CD4-positive, alpha-beta T cell treated with Interleukin-17A for 4 hours (primary cell): Measurements from ENCODE around the gene TBC1D14.

Experiments
- DNase-seq: peaks from one replicate; pipeline ENCODE4 v3.0.0-alpha.2; 2020; ENCODE audit warnings: mixed read lengths

Gene TBC1D14

GRCh38 chr4:7026107-7026506 lies 116.5 kb downstream of the TBC1D14 start:
- DNase-seq, result no peak

DNA sequence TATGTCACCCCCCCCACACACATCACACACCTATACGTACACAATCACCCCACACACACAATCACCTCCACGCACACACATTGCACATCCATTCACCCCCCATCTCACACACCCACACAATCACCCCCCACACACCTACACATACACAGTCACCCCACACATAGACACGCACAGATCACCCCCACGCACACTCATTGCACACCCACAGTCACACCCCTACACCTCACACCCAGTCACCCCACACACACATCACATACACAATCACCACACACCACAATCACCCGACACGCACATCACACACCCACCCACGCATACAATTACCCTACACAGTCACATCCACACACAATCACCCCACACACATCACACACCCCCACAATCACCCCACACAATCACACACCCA lies 117.7 kb downstream of the TBC1D14 start:
- DNase-seq, result no peak

- no peak for DNase-seq
Observed at GRCh38 chr4:7027913-7028312, 118.3 kb downstream of the TBC1D14 start.

DNA sequence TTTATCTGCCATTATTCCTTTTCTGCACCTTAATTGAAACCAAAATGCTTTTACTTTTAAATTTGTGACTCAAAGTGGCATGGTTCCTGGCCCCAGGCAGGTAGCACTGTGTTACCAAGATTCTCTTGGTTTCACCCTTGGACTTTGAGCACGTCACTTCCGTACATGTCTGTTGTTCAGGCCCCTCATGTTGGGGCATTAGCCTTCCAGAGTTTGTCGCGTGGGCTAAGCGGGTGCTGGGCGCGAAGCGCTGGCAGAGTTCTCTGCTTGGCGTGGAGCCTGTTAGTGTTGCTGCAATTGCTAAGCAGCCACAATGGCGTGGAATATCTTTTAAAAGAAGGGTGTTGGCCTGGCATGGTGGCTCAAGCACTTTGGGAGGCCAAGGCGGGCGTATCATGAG lies 119.6 kb downstream of the TBC1D14 start:
- DNase-seq, result no peak

DNA sequence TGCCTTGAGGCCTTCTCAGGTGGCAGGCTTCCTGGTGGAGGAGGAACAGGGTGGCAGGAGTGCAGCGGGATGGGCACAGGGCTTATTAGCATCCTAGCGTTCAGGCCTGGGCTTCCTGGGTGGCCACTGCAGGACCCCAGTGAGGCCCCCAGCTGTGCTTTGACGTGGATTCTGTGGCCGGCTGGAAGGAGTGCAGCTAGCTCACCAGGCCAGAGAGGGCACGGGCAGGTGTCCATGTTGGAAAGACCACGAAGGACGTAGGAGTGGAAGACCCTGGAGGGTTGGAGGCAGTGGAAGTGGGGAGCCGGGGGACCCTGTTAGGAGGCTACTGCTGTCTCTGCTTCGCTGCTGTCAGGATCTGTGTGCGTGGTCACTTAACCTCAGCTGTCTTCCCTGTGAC lies 120.3 kb downstream of the TBC1D14 start:
- DNase-seq, result no peak

DNA sequence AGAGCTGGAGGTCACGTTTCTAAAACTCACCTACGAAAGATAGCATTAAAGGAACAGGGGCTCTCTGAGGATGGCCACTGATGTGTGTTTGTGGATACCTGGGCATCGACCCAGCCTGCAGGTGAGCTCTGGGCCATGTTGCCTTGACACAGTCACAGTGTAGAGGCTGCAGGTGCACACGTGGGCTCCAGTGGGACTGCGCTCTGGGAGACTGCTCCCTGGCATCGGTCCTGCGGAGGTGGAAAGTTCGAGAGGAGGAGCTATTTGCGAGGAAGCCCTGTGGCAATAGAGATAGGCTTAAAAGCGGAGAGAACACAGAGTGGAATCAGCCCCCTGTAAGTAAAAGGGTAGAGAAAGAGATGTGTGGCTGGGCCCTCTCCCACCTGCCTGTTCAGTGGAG lies 121.2 kb downstream of the TBC1D14 start:
- DNase-seq, result no peak

DNA sequence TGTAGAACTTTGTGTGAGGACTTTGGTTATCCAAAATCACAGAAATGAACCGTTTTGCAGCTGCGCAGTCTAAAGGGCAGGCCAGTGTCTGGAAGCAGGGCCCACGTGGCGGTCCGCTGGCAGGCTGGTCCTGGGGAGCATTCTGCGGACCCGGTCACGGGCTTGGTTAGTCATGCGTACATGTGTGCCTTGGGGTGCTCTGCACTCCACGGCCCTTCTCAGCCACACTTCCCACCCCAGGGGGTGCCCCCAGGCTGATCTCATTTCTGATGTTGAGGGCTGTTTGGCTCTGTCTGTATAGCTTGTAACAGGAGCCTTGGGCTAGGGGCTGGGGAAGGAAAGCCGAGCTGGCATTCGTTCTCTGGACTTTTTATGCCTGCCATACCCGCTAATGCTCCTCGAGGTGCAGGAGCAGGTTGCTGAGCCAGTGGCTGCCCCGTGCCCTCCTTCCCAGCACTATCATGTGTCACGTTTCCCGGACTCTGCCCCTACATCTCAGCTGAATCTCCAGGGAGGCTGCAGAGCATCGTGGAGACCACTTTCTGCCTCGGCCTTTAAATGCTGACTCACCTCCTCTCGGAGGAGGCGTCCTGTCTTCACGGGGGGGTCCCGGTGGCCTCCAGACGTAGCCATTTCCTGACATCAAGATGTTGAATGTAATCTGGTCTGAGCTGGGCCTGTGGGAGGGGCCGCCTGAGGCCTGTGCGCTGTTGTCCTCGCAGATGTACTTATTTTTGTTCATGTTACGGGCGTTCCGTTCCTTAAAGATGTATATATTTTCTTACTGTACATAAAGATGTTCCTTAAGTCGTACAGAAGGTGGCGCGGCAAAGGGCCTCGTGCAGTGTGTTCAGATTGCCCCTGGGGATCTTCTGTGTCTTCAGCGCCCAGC lies 122.2 kb downstream of the TBC1D14 start:
- DNase-seq, result no peak

- DNase-seq, result no peak
Observed at GRCh38 chr4:7032596-7032995, 123.0 kb downstream of the TBC1D14 start.

DNA sequence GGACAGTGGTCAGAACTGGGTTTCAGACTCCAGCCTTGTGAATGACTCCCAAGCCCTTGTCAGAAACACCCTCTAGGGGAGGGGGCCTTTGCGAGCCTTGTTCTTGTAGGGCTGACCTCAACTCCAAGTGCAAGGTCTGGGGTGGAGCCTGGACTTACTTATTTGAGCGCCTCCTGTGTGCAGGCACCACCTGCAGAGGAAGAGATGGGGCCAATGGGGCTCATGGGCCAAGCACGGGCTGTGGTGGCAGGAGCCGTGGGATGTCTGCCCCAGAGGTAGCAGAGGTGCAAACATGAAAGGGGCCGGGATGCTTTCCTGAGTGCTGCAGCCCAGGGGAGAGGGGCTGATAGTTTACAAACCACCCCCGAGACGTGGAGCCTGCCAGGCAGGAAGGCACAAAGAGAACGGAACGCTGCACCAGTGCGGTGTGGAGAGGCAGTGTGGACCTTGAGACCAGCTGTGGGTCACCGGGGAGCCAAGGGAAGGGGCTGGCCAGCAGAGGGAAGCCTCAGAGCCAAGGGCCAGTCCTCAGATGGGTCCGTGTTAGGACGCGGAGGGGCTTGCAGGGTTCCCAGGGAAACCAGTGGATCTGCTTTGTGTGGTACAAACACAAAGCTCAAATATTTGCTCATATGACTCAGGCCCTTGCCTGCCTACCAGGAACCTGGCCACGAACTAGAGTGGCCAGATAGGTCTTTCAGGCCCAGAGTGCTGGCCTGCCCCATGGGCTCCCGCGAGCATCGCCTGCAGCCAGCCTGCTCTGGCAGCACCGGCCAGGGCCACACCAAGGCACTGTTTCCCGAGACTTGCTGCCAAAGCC lies 124.8 kb downstream of the TBC1D14 start:
- DNase-seq, result no peak

DNA sequence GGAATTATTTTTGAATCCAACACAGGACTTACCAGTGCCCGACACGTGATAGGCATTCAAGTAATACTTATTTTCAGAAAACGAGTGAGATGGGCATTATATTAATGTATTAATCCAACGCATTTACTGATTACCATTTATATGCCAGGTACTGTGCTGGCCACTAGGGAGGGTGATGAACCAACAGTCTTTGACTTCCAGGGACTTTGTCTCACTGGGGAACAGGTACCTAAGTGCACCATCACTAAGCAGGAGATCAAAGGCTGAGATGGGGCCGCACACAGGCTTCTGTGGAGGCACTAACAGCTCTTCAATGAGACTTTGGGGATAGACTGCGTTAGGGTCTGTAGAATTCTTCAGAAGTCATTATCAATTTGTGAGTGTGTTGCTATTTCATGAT lies 127.8 kb downstream of the TBC1D14 start:
- peak; percentile 14 for DNase-seq

DNA sequence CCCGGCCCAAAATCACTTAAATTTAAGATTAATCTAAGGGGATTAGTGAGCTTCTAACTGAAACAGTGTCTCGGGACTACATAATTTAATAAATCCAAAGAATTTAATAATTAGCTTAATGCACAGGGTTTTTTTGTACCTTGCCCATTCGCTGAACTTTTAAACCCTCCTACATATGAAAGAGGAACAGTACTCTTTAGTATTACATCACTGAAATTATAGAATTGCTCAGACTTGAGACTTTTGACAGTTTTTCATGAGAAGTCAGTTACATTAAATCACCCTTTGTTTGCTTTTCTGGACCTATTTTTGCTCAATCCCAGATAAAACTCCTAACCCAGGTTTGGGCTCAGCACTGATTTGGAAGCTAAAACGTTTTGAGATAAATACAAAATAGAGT lies 131.1 kb downstream of the TBC1D14 start:
- DNase-seq, result no peak

- no peak for DNase-seq
Observed at GRCh38 chr4:7041246-7041645, 131.6 kb downstream of the TBC1D14 start.

DNA sequence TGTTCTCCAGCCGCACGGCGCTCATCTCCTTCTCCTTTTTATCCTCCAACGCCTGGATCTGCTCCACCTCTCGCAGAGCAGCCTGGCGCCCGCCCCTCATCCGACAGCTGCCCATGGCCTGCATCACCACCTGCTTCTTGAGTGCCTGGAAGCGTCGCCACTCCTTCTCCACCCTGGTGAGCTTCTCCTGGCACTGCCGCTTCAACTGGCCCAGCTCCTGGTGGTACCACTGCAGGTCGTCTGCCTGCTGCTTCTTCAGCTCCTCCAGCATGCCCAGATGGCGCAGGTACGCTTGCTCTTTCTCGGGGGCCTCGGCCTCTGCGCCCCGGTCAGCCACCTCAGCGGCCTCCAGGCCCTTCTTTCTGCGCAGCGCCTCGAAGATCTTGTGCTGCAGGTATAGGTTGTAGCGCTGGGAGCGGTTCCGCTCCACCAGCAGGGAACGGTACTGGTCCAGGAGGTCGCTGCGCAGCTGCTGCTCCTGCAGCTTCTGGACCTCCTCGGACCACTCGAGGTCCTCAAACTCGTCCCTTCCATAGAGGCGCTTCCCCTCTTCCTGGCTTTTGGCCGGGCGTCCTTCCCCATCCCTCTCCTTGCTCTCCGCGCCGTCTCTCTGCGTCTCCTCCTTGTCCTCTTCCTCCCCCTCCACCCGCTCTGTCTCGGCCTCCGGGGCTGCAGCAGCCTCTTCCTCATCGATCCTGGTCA lies 132.3 kb downstream of the TBC1D14 start:
- no peak for DNase-seq

- DNase-seq, result peak; percentile 96
Observed at GRCh38 chr4:7042503-7043283, 133.1 kb downstream of the TBC1D14 start.

GRCh38 chr4:7043284-7044136 lies 133.9 kb downstream of the TBC1D14 start, which contains the start of gene TADA2B:
Gene TADA2B (plus strand): TSS chr4:7043372. CDS start chr4:7043580, 208 bp downstream.
- DNase-seq, result peak; percentile 67

GRCh38 chr4:7044137-7044930 lies 134.7 kb downstream of the TBC1D14 start:
- DNase-seq, result no peak

- DNase-seq, result no peak
Observed at GRCh38 chr4:7045553-7045952, 135.9 kb downstream of the TBC1D14 start.

DNA sequence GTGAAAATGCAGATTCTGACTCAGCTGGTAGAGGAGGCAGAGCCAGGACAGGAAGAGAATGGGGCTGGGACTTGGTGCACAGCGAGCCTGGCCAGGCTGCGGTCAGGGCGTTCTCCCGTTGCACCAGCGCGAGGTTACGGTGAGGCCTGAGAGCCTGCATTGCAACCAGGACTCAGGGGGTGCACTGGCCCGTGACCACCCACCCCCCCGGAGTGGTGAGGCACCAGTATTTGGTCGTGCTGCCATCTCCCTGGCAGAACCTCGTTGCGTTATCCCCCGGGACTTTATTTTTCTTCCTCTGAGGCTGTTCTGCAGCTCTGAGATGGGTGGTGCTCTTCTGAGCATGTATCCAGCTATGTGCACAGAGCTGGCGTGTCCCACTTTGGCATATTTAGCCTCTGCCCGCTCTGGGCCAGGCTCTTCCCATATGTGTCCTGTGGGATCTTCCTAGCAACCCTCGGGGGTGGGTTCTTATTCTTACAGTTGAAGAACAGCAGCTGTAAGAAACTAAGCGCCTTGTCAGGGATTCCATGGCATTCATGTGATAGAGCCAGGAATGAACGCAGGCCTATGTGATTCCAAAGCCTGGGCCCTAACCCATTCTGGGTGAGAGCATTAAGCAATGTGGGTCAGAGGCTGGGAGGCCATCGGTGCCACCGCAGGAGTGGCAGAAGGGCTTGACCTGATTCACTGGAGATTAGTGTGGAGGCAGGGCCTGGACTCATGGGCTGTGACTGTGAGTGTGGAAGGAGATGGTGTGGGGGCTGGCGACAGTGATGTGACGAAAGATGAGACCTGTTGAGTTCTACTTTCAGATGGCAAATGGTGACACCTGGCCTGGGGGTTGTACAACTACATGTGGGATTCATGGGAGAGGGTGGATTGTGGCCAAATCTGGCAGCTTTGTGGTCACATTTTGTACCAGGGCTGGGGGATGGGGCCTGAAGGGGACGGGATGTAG lies 136.6 kb downstream of the TBC1D14 start:
- DNase-seq, result no peak

DNA sequence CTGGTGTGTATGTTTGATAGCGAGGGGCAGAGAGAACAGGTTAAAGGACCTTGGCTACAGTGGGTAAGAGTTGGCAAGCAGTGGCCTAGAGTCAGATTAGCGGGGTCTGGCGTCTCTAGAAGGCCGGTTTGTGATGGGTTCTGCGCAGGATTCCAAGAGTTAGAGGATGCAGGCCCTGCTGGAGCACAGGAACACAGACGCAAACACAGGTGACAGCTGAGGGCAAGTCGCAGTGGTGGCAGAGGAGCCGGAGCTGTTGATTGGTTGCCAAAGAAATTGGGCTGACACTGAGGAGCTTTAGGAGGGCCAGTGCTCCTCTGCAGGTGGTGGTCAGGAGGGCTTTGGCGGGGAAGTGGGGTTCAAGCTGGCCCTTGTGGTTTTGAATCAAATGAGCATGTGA lies 137.3 kb downstream of the TBC1D14 start:
- no peak for DNase-seq
